ENCODE results near the gene SPNS1.
"Not testable (repeated sequence)": the region's sequence is repeated elsewhere in the genome, so short reads cannot be mapped to it uniquely, and the experiment has no call there.

Gene SPNS1

GRCh38 chr16:29000019-29000418, 25.4 kb downstream of the SPNS1 start:
- no peak overlapping the region for H3K4me3 ChIP-seq
- no peak for DNase-seq (ENCODE audit: low spot score)
- TF ChIP-seq CTCF (IDR thresholded peaks at IDR 0.05), result no peak
- no peak overlapping the region for H3K27ac ChIP-seq

- not testable (repeated sequence) for H3K4me3 ChIP-seq; H3K27ac ChIP-seq; DNase-seq (ENCODE audit: low spot score)
These were observed 30.0 kb downstream of the SPNS1 start for GRCh38 chr16:29004496-29005139.

GRCh38 chr16:29007730-29008593, 33.4 kb downstream of the SPNS1 start:
- no peak overlapping the region for H3K27ac ChIP-seq
- no peak for DNase-seq (ENCODE audit: low spot score)
- no peak overlapping the region for H3K4me3 ChIP-seq
- no peak for TF ChIP-seq CTCF (IDR thresholded peaks at IDR 0.05)

DNA sequence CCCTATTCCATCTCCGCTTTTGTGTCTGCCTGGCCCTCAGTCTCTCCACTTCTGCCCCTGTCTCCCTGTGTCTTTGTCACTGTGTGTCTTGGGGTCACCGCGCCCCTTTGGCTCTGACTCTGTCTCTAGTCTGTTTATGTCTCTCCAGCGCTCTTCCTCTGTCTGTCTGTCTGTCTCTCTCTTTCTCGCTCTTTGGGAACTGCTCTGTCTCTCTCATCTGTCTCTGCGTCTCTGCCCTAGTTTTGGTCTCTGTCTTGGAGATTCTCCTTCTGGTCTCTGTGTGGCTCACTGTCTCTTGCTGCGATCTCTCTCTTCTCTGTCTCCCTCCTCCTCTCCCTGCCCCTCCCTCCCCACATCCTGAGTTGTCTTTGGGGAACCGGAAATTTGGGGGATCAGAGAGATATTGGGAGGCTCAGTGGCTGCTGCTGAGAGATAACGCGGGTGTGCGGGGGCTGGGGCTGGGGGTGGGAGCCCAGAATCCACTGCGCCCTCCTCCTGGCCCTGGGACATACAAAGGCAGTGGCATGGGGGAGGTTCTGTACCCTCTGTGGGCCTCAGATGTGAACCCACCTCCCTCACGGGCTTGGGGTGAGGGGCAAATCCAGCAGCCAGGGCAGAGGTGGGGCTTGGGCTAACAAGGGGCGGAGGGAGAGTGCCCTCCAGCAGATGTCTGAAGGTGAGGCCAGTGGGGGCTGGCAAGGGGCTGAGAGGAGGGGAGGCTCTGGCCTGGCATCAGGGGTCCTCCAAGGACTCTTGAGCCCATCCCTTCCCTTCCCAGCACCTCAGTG, 34.7 kb downstream of the SPNS1 start:
- no peak for DNase-seq (ENCODE audit: low spot score)
- Histone ChIP-seq H3K27ac (no peak overlapping the region), H3K4me3 (no peak overlapping the region)
- no peak for TF ChIP-seq CTCF (IDR thresholded peaks at IDR 0.05)

- no peak overlapping the region for H3K4me3 ChIP-seq
- no peak for TF ChIP-seq CTCF (IDR thresholded peaks at IDR 0.05)
- H3K27ac ChIP-seq, result no peak overlapping the region
- no peak for DNase-seq (ENCODE audit: low spot score)
These were observed 35.2 kb downstream of the SPNS1 start for GRCh38 chr16:29009838-29010166.

- DNase-seq (ENCODE audit: low spot score), result no peak
- H3K4me3 ChIP-seq, result no peak overlapping the region
- H3K27ac ChIP-seq, result no peak overlapping the region
- TF ChIP-seq CTCF (IDR thresholded peaks at IDR 0.05), result no peak
These were observed 36.5 kb downstream of the SPNS1 start for GRCh38 chr16:29011112-29011511.

DNA sequence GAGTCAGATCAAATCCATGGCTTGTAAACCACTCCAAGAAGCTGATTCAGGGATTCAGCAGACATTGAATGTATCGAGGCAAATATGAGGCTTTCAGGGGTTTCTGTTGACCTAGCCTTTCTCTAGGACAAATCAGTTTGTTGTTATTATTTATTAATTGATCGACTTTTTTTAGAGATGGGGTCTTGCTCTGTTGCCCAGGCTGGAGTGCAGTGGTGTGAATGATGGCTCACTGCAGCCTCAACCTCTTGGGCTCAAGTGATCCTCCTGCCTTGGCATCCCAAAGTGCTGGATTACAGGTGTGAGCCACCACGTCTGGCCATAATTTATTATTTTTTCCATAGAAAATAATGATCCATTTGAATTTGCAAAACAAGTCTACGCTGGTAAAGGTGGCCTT, 37.3 kb downstream of the SPNS1 start:
- no peak for DNase-seq (ENCODE audit: low spot score)
- H3K27ac ChIP-seq, result no peak overlapping the region
- no peak overlapping the region for H3K4me3 ChIP-seq
- no peak for TF ChIP-seq CTCF (IDR thresholded peaks at IDR 0.05)
